ENCODE results near the gene SFT2D1. TPM values are rescaled to one million over a fixed set of nuclear protein-coding genes. Genes with fewer than 3 reads are reported as not detected.

Gene SFT2D1
- polyA plus RNA-seq, 3 donors, result 48.1 to 166 (median 140) TPM

- Histone ChIP-seq H3K4me3 (replicated peaks in 1 of 3; ENCODE audit: low read depth in 2 of 3, low read length in 3 of 3) (no peak overlapping the region), H3K4me2 (replicated peaks; ENCODE audit: extremely low read depth, low read length, poor library complexity, severe bottlenecking) (no peak overlapping the region), H2AFZ (ENCODE audit: insufficient read depth, low read depth, low read length, poor library complexity, severe bottlenecking) (no peak overlapping the region), H3K27me3 (ENCODE audit: control insufficient read depth in 2 of 2, insufficient read depth in 2 of 2, low read length in 2 of 2) (peaks cover 30 to 41% of the 10 kb centered on the region in 2 donors), H3K4me1 (ENCODE audit: control insufficient read depth in 1 of 2, insufficient read depth in 2 of 2, low read length in 2 of 2) (peaks cover 5 to 8% of the 10 kb centered on the region in 2 donors), H3K9me3 (replicated peaks in 1 of 2; ENCODE audit: control insufficient read depth in 1 of 2, insufficient read depth in 1 of 2, low read length in 2 of 2) (peaks cover 0 to 16% of the 10 kb centered on the region in 2 donors), H3K9ac (ENCODE audit: insufficient read depth, low read length, poor library complexity, severe bottlenecking) (no peak overlapping the region), H3K36me3 (replicated peaks in 1 of 2; ENCODE audit: control insufficient read depth in 1 of 2, insufficient read depth in 2 of 2, low read length in 2 of 2) (no peaks in the 10 kb centered on the region), H3K27ac (ENCODE audit: low read depth in 1 of 2, low read length in 2 of 2) (no peak overlapping the region), H3K79me2 (ENCODE audit: insufficient read depth, low read length) (no peaks in the 10 kb centered on the region), H4K20me1 (ENCODE audit: insufficient read depth, low read length) (no peaks in the 10 kb centered on the region)
- intact Hi-C loops (cut with micrococcal nuclease), result no loop called here
- no peak for TF ChIP-seq CTCF (IDR thresholded peaks at IDR 0.05)
- H3K27ac Mint-ChIP-seq, result no peak overlapping the region
- H3K36me3 Mint-ChIP-seq, result peaks cover 0 to 1% of the 10 kb centered on the region in 2 donors
- DNase-seq, result no peak
- H3K9me3 Mint-ChIP-seq, result peaks cover 0 to 7% (median 4%) of the 10 kb centered on the region in 7 donors
- H3K4me3 Mint-ChIP-seq, result peak overlapping the region in 1 of 2 donors; percentile 33
- H3K4me1 Mint-ChIP-seq, result peaks cover 6% of the 10 kb centered on the region
- H3K27me3 Mint-ChIP-seq (ENCODE audit: low read depth in 3 of 3), result peaks cover 40 to 58% (median 44%) of the 10 kb centered on the region in 3 donors
- WGBS (ENCODE audit: insufficient coverage), result 95% methylated on average over 10 of the region's 12 CpGs
Observed at GRCh38 chr6:166310634-166311033, 31.7 kb downstream of the SFT2D1 start.

- Histone ChIP-seq H3K4me1 (ENCODE audit: control insufficient read depth in 1 of 2, insufficient read depth in 2 of 2, low read length in 2 of 2) (peaks cover 5 to 8% of the 10 kb centered on the region in 2 donors), H3K36me3 (replicated peaks in 1 of 2; ENCODE audit: control insufficient read depth in 1 of 2, insufficient read depth in 2 of 2, low read length in 2 of 2) (no peaks in the 10 kb centered on the region), H3K9me3 (replicated peaks in 1 of 2; ENCODE audit: control insufficient read depth in 1 of 2, insufficient read depth in 1 of 2, low read length in 2 of 2) (peaks cover 0 to 16% of the 10 kb centered on the region in 2 donors), H3K27ac (ENCODE audit: low read depth in 1 of 2, low read length in 2 of 2) (no peak overlapping the region), H3K27me3 (ENCODE audit: control insufficient read depth in 2 of 2, insufficient read depth in 2 of 2, low read length in 2 of 2) (peaks cover 36 to 48% of the 10 kb centered on the region in 2 donors), H3K9ac (ENCODE audit: insufficient read depth, low read length, poor library complexity, severe bottlenecking) (no peak overlapping the region), H4K20me1 (ENCODE audit: insufficient read depth, low read length) (no peaks in the 10 kb centered on the region), H3K79me2 (ENCODE audit: insufficient read depth, low read length) (no peaks in the 10 kb centered on the region), H3K4me2 (replicated peaks; ENCODE audit: extremely low read depth, low read length, poor library complexity, severe bottlenecking) (no peak overlapping the region), H2AFZ (ENCODE audit: insufficient read depth, low read depth, low read length, poor library complexity, severe bottlenecking) (no peak overlapping the region), H3K4me3 (replicated peaks in 1 of 3; ENCODE audit: low read depth in 2 of 3, low read length in 3 of 3) (no peak overlapping the region)
- WGBS (ENCODE audit: insufficient coverage), result 100% methylated on average over 2 of the region's 9 CpGs
- Mint-ChIP-seq H3K27ac (no peak overlapping the region), H3K36me3 (peaks cover 0 to 1% of the 10 kb centered on the region in 2 donors), H3K4me1 (peaks cover 6% of the 10 kb centered on the region), H3K4me3 (peak overlapping the region in 1 of 2 donors; percentile 33), H3K27me3 (ENCODE audit: low read depth in 3 of 3) (peaks cover 46 to 64% (median 50%) of the 10 kb centered on the region in 3 donors), H3K9me3 (peaks cover 0 to 7% (median 4%) of the 10 kb centered on the region in 7 donors)
- DNase-seq, result no peak
- TF ChIP-seq CTCF (IDR thresholded peaks at IDR 0.05), result no peak
- intact Hi-C loops (cut with micrococcal nuclease), result no loop called here
Observed at GRCh38 chr6:166309977-166310376, 32.4 kb downstream of the SFT2D1 start.

Data from CD14-positive monocyte (primary cell).